ENCODE measurements around the gene MPZ.

Gene MPZ

DNA sequence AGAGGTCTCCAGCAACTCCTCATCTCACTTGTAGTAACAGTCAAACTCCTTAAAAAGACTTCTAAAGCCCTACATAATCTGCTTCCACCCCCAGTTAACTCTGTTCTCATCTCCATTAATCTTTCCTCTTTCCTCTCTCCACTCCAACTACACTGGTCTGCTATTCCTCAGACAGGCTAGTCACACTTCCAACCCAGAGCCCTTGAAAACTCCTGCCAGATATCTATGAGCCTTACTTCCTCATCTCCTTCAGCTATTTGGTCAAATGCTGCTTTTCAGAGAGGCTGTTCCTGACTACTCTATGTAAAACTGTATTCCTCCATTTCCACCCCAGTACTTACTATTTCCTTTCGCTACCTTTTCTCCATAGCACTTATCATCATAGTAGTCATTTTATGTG is 26.8 kb downstream of the MPZ start:
- H3K4me3 ChIP-seq (replicated peaks; ENCODE audit: low read depth, low read length), result no peak overlapping the region
- TF ChIP-seq, protein P1, sequence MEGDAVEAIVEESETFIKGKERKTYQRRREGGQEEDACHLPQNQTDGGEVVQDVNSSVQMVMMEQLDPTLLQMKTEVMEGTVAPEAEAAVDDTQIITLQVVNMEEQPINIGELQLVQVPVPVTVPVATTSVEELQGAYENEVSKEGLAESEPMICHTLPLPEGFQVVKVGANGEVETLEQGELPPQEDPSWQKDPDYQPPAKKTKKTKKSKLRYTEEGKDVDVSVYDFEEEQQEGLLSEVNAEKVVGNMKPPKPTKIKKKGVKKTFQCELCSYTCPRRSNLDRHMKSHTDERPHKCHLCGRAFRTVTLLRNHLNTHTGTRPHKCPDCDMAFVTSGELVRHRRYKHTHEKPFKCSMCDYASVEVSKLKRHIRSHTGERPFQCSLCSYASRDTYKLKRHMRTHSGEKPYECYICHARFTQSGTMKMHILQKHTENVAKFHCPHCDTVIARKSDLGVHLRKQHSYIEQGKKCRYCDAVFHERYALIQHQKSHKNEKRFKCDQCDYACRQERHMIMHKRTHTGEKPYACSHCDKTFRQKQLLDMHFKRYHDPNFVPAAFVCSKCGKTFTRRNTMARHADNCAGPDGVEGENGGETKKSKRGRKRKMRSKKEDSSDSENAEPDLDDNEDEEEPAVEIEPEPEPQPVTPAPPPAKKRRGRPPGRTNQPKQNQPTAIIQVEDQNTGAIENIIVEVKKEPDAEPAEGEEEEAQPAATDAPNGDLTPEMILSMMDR (IDR thresholded peaks at IDR 0.05; ENCODE audit: low read length, missing control alignments), result no peak
- DNase-seq (ENCODE audit: low read depth), result no peak

DNA sequence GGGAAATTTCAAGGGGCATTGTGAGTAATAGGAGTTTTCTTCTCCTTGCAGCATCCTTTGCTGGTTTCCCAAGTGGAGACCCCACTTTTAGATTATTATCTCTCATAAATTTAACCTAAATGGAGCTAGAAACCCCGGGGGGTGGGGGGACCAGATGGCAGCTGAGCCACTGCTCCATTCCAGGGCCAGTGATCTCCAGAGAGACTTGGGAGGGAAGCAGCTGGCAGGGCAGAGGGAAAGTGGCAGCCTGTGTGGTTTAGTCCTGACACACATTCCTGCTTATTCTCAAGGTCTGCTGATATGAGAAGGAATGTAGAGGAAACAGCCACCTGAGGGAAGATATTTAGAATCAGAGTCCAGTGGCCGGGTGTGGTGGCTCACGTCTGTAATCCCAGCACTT is 34.9 kb downstream of the MPZ start:
- no peak for DNase-seq (ENCODE audit: low read depth)
- TF ChIP-seq, protein P1 (IDR thresholded peaks at IDR 0.05; ENCODE audit: low read length, missing control alignments), result no peak

DNA sequence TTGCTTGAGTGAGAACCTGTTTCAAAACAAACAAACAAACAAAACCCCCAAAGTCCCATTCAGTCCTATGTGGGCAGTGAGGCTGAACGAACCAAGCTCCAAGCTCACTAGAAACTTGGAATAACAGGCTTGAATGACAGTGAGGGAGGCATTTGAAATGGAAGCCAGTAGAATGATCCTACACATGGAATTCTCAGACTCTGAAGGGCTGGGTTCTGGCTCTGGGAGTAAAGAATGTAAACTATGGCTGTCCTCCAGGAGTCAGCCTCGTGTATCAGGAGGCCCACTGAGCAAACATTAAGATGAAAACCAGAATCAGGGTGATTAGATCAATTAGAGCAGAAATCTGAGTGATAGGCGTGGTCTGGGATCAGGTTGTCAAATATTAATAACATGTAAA is 36.4 kb downstream of the MPZ start:
- TF ChIP-seq, protein P1 (IDR thresholded peaks at IDR 0.05; ENCODE audit: low read length, missing control alignments), result no peak
- H3K4me3 ChIP-seq (replicated peaks; ENCODE audit: low read depth, low read length), result no peak overlapping the region
- no peak for DNase-seq (ENCODE audit: low read depth)

More for the DNA sequence above, 34.9 kb downstream of the MPZ start:
- no peak overlapping the region for H3K4me3 ChIP-seq (replicated peaks; ENCODE audit: low read depth, low read length)

DNA sequence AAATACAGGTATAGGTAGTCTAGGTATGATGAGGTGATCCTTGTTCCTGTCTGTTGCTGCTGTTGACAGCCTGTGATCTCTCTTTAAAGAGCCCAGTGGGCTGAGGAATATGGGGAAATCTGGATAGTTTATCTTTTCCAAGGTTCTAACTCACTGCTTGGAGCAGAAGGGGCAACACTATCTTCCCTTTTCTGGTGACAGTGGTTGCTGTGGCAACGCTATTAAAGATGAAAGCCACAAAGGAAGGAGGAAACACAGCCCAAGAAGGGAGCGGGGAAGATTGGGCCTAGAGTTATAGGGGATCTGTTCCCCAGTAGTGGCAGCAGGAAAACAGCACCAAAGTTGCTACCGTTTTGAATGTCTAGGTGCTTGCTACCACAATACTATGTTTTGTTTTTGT is 42.4 kb downstream of the MPZ start:
- no peak overlapping the region for H3K4me3 ChIP-seq (replicated peaks; ENCODE audit: low read depth, low read length)
- no peak for DNase-seq (ENCODE audit: low read depth)
- TF ChIP-seq, protein P1 (IDR thresholded peaks at IDR 0.05; ENCODE audit: low read length, missing control alignments), result no peak

DNA sequence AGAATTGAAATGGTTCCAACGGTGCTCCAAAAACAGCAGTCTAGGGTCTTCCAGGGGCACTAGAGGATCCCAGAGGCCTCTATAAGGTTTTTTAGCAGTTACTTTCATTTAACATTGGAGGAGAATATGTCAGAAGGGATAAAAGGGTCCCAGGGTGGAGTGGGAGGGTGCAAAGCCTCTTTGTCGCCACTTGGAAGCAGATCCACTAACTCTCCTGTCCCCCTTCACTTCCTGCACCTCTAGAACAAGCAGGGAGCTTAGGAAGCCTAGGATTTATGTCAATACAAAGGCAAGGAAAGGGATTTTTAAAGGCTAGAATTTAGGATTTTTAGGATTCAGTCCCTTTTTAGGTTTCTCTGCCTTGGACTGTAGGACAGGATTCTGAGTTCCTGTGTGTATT is 42.9 kb downstream of the MPZ start:
- H3K4me3 ChIP-seq (replicated peaks; ENCODE audit: low read depth, low read length), result no peak overlapping the region
- TF ChIP-seq, protein P1 (IDR thresholded peaks at IDR 0.05; ENCODE audit: low read length, missing control alignments), result no peak
- DNase-seq (ENCODE audit: low read depth), result no peak

DNA sequence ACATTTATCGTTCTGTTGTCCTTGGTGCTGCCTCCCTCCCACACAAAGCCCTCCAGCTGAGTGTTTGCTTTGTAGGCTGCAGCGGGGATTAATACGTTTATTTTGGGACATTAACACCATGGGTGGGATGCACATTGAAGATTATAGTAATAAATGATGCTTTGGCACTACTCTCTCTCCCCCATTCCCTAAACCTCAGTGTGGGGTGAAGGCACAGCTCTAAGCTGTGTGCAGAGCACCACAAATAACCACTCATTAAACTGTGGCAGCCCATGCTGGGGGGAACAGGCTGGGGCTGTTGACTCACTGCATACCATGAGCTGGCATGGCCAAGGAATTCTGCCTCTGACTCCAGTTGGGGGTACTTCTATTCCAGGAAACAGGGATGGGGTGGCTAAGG is 43.6 kb downstream of the MPZ start:
- TF ChIP-seq, protein P1 (IDR thresholded peaks at IDR 0.05; ENCODE audit: low read length, missing control alignments), result no peak
- DNase-seq (ENCODE audit: low read depth), result no peak

DNA sequence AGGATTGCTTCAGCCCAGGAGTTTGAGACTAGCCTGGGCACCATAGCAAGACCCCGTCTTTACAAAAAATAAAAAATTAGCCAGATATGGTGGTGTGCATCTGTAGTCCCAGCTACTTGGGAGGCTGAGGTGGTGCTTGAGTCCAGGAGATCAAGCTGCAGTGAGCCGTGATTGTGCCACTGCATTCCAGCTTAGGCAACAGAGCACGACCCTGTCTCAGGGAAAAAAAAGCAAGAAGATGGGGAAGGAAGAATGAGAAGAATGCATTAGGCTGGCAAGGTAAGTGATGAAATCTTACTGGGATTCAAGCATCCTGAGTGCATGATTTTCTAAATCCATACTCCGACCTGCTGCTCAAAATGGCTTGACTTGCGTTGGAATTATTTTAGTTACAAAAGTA is 44.5 kb downstream of the MPZ start:
- no peak overlapping the region for H3K4me3 ChIP-seq (replicated peaks; ENCODE audit: low read depth, low read length)
- TF ChIP-seq, protein P1 (IDR thresholded peaks at IDR 0.05; ENCODE audit: low read length, missing control alignments), result no peak
- no peak for DNase-seq (ENCODE audit: low read depth)

More for the DNA sequence above, 43.6 kb downstream of the MPZ start:
- no peak overlapping the region for H3K4me3 ChIP-seq (replicated peaks; ENCODE audit: low read depth, low read length)
